Measurements from ENCODE around the gene SLC36A1.

The SLC36A1 gene

GRCh38 chr5:151534350-151534749, 86.9 kb downstream of the SLC36A1 start:
- DNase-seq (ENCODE audit: low read depth), result no peak

DNA sequence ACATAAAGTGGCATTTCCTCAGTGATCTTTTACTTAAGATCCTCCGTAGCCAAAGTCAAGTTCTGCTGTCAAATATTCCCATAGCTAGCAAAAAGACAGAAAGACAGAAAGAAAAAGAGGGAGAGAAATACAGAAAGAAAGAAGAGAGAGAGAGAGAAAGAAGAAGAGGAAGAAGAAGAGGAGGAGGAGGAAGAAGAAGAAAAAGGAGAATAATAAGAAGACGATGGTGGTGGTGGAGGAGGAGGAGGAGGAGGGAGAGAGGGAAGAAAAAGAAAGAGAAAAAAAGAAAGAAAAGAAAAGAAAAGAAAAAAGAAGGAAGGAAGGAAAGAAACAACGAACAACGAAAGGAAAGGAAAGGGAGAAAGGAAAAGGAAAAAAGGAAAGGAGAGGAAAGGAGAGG, 89.6 kb downstream of the SLC36A1 start:
- DNase-seq (ENCODE audit: low read depth), result no peak

DNA sequence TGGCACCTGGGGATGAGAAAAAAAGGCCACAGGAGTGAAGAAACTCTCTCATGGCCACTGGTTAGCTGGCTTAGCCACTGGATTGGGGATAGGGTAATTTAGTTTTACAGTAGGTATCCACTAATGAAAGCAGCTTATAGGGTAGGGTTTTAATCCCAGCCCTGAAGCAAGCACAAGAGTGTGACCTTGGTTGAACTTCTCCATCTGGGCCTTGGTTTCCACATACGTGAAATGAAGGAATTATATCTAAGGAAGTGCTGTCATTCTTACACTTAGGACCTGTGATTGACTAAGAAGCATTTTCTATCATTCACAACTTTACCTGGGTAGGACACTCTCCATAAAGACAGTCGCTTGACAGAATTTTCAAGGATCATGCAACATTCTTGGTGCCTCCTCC, 94.2 kb downstream of the SLC36A1 start:
- no peak for DNase-seq (ENCODE audit: low read depth)

Data from activated gamma-delta T cell treated with anti-CD3 and anti-CD28 coated beads, Interleukin-2, amount 50 U/mL, for 16 hours (primary cell).